Endothelial cell of umbilical vein (primary cell): ENCODE results near the gene SNPH. TPM values are rescaled to one million over a fixed set of nuclear protein-coding genes. Genes with fewer than 3 reads are reported as not detected.

ENCODE experiments used
- BruUV-seq: library from RNA; stranded (reverse); fragments of 400-500 nt; replicated peaks from 2 replicates; lab custom pipeline; 2021; lab: Mats Ljungman, UMichigan
- CTCF ChIA-PET: fragments of 300-600, 350-600 bp; sonication (Branson Sonifier 250); formaldehyde crosslinking; loops from one replicate; lab custom pipeline; 2021; ENCODE audit warnings: antibody characterized with exemption, inconsistent platforms; lab: Charles Lee
- POLR2A ChIA-PET: fragments of 300-600, 350-600 bp; sonication (Branson Sonifier 250); formaldehyde crosslinking; loops from one replicate; lab custom pipeline; 2021; ENCODE audit warnings: antibody characterized with exemption, inconsistent platforms; lab: Charles Lee
- DNase-seq: peaks from one replicate; pipeline ENCODE4 v3.0.0-alpha.2; 2011; ENCODE audit warnings: low read depth, low spot score
- FAIRE-seq: peaks from 2 replicates; lab custom pipeline; 2011; peaks lifted over from hg19 to GRCh38; lab: Jason Lieb, UNC
- H2AFZ ChIP-seq: 2 replicates; pipeline ENCODE4 v1.6.0; 2012; ENCODE audit warnings: low read depth, low read length, control low read depth, inconsistent platforms
- H3K27ac ChIP-seq: 2 replicates; pipeline ENCODE4 v1.5.1; 2011; ENCODE audit warnings: low read depth, mild to moderate bottlenecking, control low read depth, low read length, moderate library complexity; ENCODE audit not compliant: insufficient read depth
- H3K27me3 ChIP-seq, 2 experiments: 2 replicates each; pipeline versions ENCODE4 v1.6.0 to v1.6.1; 2011; ENCODE audit warnings: low read length in 2 of 2, mixed read lengths in 1 of 2; ENCODE audit not compliant: control insufficient read depth in 2 of 2, insufficient read depth in 2 of 2
- H3K36me3 ChIP-seq, 2 experiments: 2 replicates in 1 of 2; 3 replicates in 1 of 2; pipeline ENCODE4 v1.5.1; 2011; ENCODE audit warnings: low read length in 2 of 2, mild to moderate bottlenecking in 1 of 2, moderate library complexity in 1 of 2; ENCODE audit not compliant: control insufficient read depth in 2 of 2, insufficient read depth in 2 of 2; ENCODE audit errors: extremely low read depth in 1 of 2
- H3K4me1 ChIP-seq: 3 replicates; pipeline ENCODE4 v1.5.1; 2011; ENCODE audit warnings: mild to moderate bottlenecking, low read length; ENCODE audit not compliant: control insufficient read depth, insufficient read depth; ENCODE audit errors: extremely low read depth
- H3K4me2 ChIP-seq: 2 replicates; pipeline ENCODE4 v1.6.1; 2011; ENCODE audit warnings: low read length, control low read depth, mixed read lengths; ENCODE audit not compliant: insufficient read depth
- H3K4me3 ChIP-seq, 3 experiments: fragments of 200-600 bp in 1 of 3; sonication (generic), shearing (Covaris generic) in 1 of 3; replicated peaks in 1 of 3; 2 replicates each; pipeline ENCODE4 v1.5.1; 2011 to 2016; ENCODE audit warnings: control low read depth in 3 of 3, low read length in 3 of 3, mild to moderate bottlenecking in 2 of 3, inconsistent platforms in 1 of 3, low read depth in 1 of 3, moderate library complexity in 1 of 3; ENCODE audit not compliant: insufficient read depth in 1 of 3
- H3K79me2 ChIP-seq: 2 replicates; pipeline ENCODE4 v1.6.0; 2012; ENCODE audit warnings: low read length, inconsistent platforms; ENCODE audit not compliant: control insufficient read depth, insufficient read depth
- H3K9ac ChIP-seq: replicated peaks from 2 replicates; pipeline ENCODE3; 2011; ENCODE audit warnings: low read length, control low read depth; ENCODE audit not compliant: insufficient read depth; ENCODE audit errors: extremely low read depth
- H3K9me1 ChIP-seq: replicated peaks from 3 replicates; pipeline ENCODE4 v1.6.0; 2011; ENCODE audit warnings: mild to moderate bottlenecking, low read length; ENCODE audit not compliant: control insufficient read depth, insufficient read depth; ENCODE audit errors: extremely low read depth
- H3K9me3 ChIP-seq: replicated peaks from 2 replicates; pipeline ENCODE4 v1.5.1; 2012; ENCODE audit warnings: low read length, inconsistent platforms; ENCODE audit not compliant: control insufficient read depth, insufficient read depth
- H4K20me1 ChIP-seq: replicated peaks from 2 replicates; pipeline ENCODE3; 2011; ENCODE audit warnings: mild to moderate bottlenecking, low read length; ENCODE audit not compliant: control insufficient read depth, insufficient read depth; ENCODE audit errors: extremely low read depth
- CTCF ChIP-seq, 2 donors: IDR thresholded peaks; 1 replicate in 1 of 2; 2 replicates in 1 of 2; pipeline ENCODE4 v1.5.1; 2011; ENCODE audit warnings: low read length in 2 of 2, mild to moderate bottlenecking in 2 of 2, moderate library complexity in 2 of 2, control low read depth in 1 of 2, inconsistent platforms in 1 of 2, low read depth in 1 of 2; ENCODE audit not compliant: insufficient read depth in 1 of 2; ENCODE audit errors: extremely low read depth in 1 of 2
- EZH2 ChIP-seq: IDR thresholded peaks from 2 replicates; pipeline ENCODE4 v1.6.1; 2012; ENCODE audit warnings: borderline replicate concordance, low read depth, mild to moderate bottlenecking, moderate library complexity, low read length, inconsistent platforms; ENCODE audit not compliant: severe bottlenecking
- FOS ChIP-seq: IDR thresholded peaks from 2 replicates; pipeline ENCODE4 v1.6.1; 2011; ENCODE audit warnings: mild to moderate bottlenecking, low read length, moderate library complexity, borderline replicate concordance; ENCODE audit not compliant: insufficient read depth
- GATA2 ChIP-seq: IDR thresholded peaks from 2 replicates; pipeline ENCODE4 v1.7.0; 2011; ENCODE audit warnings: low read depth, mild to moderate bottlenecking, moderate library complexity, mixed read lengths, low read length; ENCODE audit not compliant: insufficient read length, insufficient read depth
- JUN ChIP-seq: IDR thresholded peaks from 2 replicates; pipeline ENCODE4 v1.6.1; 2011; ENCODE audit warnings: borderline replicate concordance, low read depth; ENCODE audit not compliant: insufficient read length, insufficient read depth
- MAX ChIP-seq: IDR thresholded peaks from 2 replicates; pipeline ENCODE4 v1.6.1; 2011; ENCODE audit not compliant: insufficient read depth, insufficient read length
- MYC ChIP-seq: IDR thresholded peaks from one replicate; pipeline ENCODE4 v1.6.1; 2011; ENCODE audit warnings: mild to moderate bottlenecking, low read depth, low read length
- POLR2A ChIP-seq: IDR thresholded peaks from 2 replicates; pipeline ENCODE4 v1.6.1; 2012; ENCODE audit warnings: low read depth, mild to moderate bottlenecking, control low read depth, low read length
- POLR2AphosphoS5 ChIP-seq: IDR thresholded peaks from 2 replicates; pipeline ENCODE4 v1.6.1; 2012; ENCODE audit warnings: low read depth, mild to moderate bottlenecking, control low read depth, low read length, moderate library complexity; ENCODE audit not compliant: insufficient read depth
- dilution Hi-C: fragments of 300-500 bp; cut with MboI; formaldehyde crosslinking; loops from one replicate; pipeline ENCODE4 v1.15.0; 2019; ENCODE audit warnings: low sequenced_read_pairs; ENCODE audit not compliant: extremely low pct_ligation_motif_present
- intact Hi-C: fragments of 100-400 bp; cut with micrococcal nuclease; formaldehyde crosslinking; loops from one replicate; pipeline ENCODE4 v1.10.0; 2022
- polyA plus RNA-seq, 4 experiments: library from polyadenylated mRNA; depleted of rRNA in 3 of 4; stranded (reverse) in 3 of 4; unstranded in 1 of 4; fragments of >200 nt; gene quantifications; 2 replicates each; pipeline versions ENCODE4 v1.2.1 to v1.2.3, GENCODE V29; 2011 to 2012; ENCODE audit warnings: missing spikeins in 1 of 4
- total RNA-seq: library from RNA; stranded (reverse); gene quantifications from 2 replicates; pipeline ENCODE4 v1.2.3, GENCODE V29; 2021

The SNPH gene
- total and polyA plus RNA-seq, 2 donors (not counting 3 experiments of a cell fraction or from before 2014, with no cell fraction given) = 2.3 to 5.5 TPM

GRCh38 chr20:1309439-1309847 is 43.3 kb downstream of the SNPH start:
- peaks cover 0 to 5% of the 10 kb centered on the region in 2 experiments for H3K36me3 ChIP-seq
- dilution Hi-C loops = loop anchor here (25.0 kb wide), 1 partner anchor 128 kb away; no protein-coding TSS in a partner anchor
- H3K27me3 ChIP-seq = no peaks in the 10 kb centered on the region
- H3K79me2 ChIP-seq = no peaks in the 10 kb centered on the region
- H3K4me1 ChIP-seq = peaks cover 9% of the 10 kb centered on the region
- H3K4me2 ChIP-seq = no peak overlapping the region
- FAIRE-seq = no peak
- POLR2A ChIA-PET = no interaction called here
- no peak overlapping the region for H3K27ac ChIP-seq
- no peak overlapping the region for H3K4me3 ChIP-seq
- DNase-seq = no peak
- H4K20me1 ChIP-seq = no peaks in the 10 kb centered on the region
- intact Hi-C loops = loop anchor here (10.0 kb wide), 1 partner anchor 195 kb away; the partner anchor contains the start of gene PSMF1
- no peak overlapping the region for H3K9ac ChIP-seq
- no TSS peak for BruUV-seq
- no peak for TF ChIP-seq MYC
- no peak for TF ChIP-seq JUN
- no peak for TF ChIP-seq EZH2
- no peak for TF ChIP-seq FOS
- TF ChIP-seq POLR2A = no peak
- TF ChIP-seq CTCF (IDR thresholded peaks at IDR 0.05; ENCODE audit: extremely low read depth in 1 of 2, insufficient read depth in 1 of 2, low read depth in 1 of 2, low read length in 2 of 2) = no peak
- TF ChIP-seq GATA2 = no peak
- TF ChIP-seq POLR2AphosphoS5 = no peak
- TF ChIP-seq MAX = no peak
- CTCF ChIA-PET = interaction anchor here (1.5 kb wide), 2 partner anchors 18 to 195 kb away, joined by 3 to 7 read pairs; no protein-coding TSS in a partner anchor
- no peaks in the 10 kb centered on the region for H3K9me3 ChIP-seq
- no peaks in the 10 kb centered on the region for H3K9me1 ChIP-seq
- no peak overlapping the region for H2AFZ ChIP-seq
